ENCODE results near the gene DNPEP.

Gene DNPEP

GRCh38 chr2:219362524-219363164 lies 25.1 kb downstream of the DNPEP start:
- DNase-seq (ENCODE audit: low read depth), result peak; percentile 92
- TF ChIP-seq, protein P1, sequence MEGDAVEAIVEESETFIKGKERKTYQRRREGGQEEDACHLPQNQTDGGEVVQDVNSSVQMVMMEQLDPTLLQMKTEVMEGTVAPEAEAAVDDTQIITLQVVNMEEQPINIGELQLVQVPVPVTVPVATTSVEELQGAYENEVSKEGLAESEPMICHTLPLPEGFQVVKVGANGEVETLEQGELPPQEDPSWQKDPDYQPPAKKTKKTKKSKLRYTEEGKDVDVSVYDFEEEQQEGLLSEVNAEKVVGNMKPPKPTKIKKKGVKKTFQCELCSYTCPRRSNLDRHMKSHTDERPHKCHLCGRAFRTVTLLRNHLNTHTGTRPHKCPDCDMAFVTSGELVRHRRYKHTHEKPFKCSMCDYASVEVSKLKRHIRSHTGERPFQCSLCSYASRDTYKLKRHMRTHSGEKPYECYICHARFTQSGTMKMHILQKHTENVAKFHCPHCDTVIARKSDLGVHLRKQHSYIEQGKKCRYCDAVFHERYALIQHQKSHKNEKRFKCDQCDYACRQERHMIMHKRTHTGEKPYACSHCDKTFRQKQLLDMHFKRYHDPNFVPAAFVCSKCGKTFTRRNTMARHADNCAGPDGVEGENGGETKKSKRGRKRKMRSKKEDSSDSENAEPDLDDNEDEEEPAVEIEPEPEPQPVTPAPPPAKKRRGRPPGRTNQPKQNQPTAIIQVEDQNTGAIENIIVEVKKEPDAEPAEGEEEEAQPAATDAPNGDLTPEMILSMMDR (IDR thresholded peaks at IDR 0.05; ENCODE audit: control insufficient read depth, insufficient read depth, low read depth, low read length, missing control alignments), result no peak
- H3K4me3 ChIP-seq (ENCODE audit: control insufficient read depth, low read depth, low read length), result no peak overlapping the region

DNA sequence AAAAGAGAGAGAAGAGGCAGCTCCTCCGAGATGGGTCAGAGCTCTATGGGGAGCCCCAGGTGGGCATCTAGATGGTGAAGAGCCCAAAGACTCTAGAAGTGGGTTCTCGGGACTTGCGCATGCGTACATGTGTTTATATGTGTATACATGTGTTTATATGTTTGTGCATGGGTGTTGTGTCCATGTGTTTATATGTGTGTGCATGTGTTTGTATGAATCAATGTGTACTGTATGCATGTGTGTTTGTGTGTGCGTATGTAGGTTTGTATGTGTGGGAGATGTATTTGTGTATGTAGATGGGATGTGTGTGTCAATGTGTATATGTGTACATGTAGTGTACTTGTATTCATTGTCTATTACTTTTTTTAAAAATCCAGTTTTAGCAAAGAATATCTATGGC lies 25.6 kb downstream of the DNPEP start:
- DNase-seq (ENCODE audit: low read depth), result no peak

DNA sequence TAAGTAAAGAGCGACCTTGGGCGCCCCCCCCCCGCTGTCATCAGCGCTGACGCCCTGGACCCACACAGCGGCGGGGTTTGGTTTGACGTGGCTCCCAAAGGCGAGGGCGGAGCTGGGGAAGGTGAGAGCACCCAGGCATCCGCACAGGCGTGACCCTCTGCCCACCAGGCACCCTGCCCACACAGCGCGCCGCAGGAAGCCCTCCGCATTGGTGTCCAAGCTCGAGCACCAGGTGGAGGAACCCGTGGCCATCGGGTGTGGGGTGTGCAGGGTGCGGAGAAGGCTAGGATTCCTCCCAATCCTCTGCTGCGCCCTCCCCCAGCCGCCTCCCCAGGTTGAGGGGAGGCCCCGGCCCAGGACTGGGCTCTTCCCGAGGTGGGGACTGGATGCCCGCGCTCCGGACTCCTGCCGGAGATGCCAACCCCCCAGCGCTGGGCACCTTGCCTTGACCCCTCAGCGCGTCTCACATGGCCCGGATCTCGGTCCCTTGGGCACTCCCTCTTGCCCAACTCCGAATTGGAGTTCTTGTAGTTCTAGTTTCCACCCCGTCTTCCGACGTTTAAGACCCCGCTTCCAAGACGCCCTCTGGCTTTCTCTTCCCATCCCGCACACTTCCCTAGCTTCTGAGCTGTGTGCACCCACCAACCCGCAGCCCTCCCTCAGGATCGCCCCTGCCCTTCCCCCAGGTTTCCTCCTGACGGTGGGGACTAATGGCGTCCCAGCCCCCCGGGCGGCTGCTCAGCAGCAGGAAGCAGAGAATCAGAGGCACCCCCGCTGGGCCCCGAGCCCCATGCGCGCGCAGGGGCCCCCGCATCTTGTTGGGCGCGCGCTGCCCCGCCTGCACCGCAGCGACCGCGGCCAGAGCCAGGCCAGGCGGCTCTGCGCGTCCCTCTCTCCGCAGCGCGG lies 29.3 kb downstream of the DNPEP start:
- TF ChIP-seq, protein P1 (IDR thresholded peaks at IDR 0.05; ENCODE audit: control insufficient read depth, insufficient read depth, low read depth, low read length, missing control alignments), result no peak
- H3K4me3 ChIP-seq (ENCODE audit: control insufficient read depth, low read depth, low read length), result peak overlapping the region; percentile 8; the same call in 1 of the 2 replicates
- DNase-seq (ENCODE audit: low read depth), result no peak

More for the DNA sequence above, 25.6 kb downstream of the DNPEP start:
- TF ChIP-seq, protein P1 (IDR thresholded peaks at IDR 0.05; ENCODE audit: control insufficient read depth, insufficient read depth, low read depth, low read length, missing control alignments), result no peak
- no peak overlapping the region for H3K4me3 ChIP-seq (ENCODE audit: control insufficient read depth, low read depth, low read length)

GRCh38 chr2:219356834-219357233 lies 30.9 kb downstream of the DNPEP start:
- DNase-seq (ENCODE audit: low read depth), result no peak
- TF ChIP-seq, protein P1 (IDR thresholded peaks at IDR 0.05; ENCODE audit: control insufficient read depth, insufficient read depth, low read depth, low read length, missing control alignments), result no peak
- no peak overlapping the region for H3K4me3 ChIP-seq (ENCODE audit: control insufficient read depth, low read depth, low read length)

- H3K4me3 ChIP-seq (ENCODE audit: control insufficient read depth, low read depth, low read length), result no peak overlapping the region
- no peak for DNase-seq (ENCODE audit: low read depth)
- TF ChIP-seq, protein P1 (IDR thresholded peaks at IDR 0.05; ENCODE audit: control insufficient read depth, insufficient read depth, low read depth, low read length, missing control alignments), result no peak
These were observed 33.1 kb downstream of the DNPEP start for GRCh38 chr2:219354582-219354981.

GRCh38 chr2:219353129-219353528 lies 34.6 kb downstream of the DNPEP start:
- no peak overlapping the region for H3K4me3 ChIP-seq (ENCODE audit: control insufficient read depth, low read depth, low read length)
- TF ChIP-seq, protein P1 (IDR thresholded peaks at IDR 0.05; ENCODE audit: control insufficient read depth, insufficient read depth, low read depth, low read length, missing control alignments), result no peak
- no peak for DNase-seq (ENCODE audit: low read depth)

Data from AG09309 (cell line).